Endothelial cell of umbilical vein (primary cell): ENCODE measurements around the gene ADAMTS17.

Source experiments
- EZH2 ChIP-seq: IDR thresholded peaks from 2 replicates; pipeline ENCODE4 v1.6.1; 2012; ENCODE audit warnings: borderline replicate concordance, low read depth, mild to moderate bottlenecking, moderate library complexity, low read length, inconsistent platforms; ENCODE audit not compliant: severe bottlenecking
- POLR2A ChIP-seq: IDR thresholded peaks from 2 replicates; pipeline ENCODE4 v1.6.1; 2012; ENCODE audit warnings: low read depth, mild to moderate bottlenecking, control low read depth, low read length
- POLR2AphosphoS5 ChIP-seq: IDR thresholded peaks from 2 replicates; pipeline ENCODE4 v1.6.1; 2012; ENCODE audit warnings: low read depth, mild to moderate bottlenecking, control low read depth, low read length, moderate library complexity; ENCODE audit not compliant: insufficient read depth
- TF ChIP-seq, protein P1 (sequence below), 2 donors: IDR thresholded peaks; 1 replicate in 1 of 2; 2 replicates in 1 of 2; pipeline ENCODE4 v1.5.1; 2011; ENCODE audit warnings: low read length in 2 of 2, mild to moderate bottlenecking in 2 of 2, moderate library complexity in 2 of 2, control low read depth in 1 of 2, inconsistent platforms in 1 of 2, low read depth in 1 of 2; ENCODE audit not compliant: insufficient read depth in 1 of 2; ENCODE audit errors: extremely low read depth in 1 of 2

DNA sequence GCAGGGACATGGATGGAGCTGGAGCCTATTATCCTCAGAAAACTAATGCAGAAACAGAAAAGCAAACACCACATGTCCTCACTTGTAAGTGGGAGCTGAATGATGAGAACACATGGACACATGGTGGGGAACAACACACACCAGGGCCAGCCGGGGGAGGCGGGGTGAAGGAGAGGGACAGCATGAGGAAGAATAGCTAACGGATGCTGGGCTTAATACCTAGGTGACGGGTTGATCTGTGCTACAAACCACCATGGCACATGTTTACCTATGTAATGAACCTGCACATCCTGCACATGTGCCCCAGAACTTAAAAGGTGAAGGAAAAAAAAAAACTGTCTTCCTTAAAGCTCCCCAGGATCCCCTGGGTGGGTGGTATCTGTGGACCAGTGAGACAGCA is 87.1 kb downstream of the ADAMTS17 start:
- TF ChIP-seq, protein P1, sequence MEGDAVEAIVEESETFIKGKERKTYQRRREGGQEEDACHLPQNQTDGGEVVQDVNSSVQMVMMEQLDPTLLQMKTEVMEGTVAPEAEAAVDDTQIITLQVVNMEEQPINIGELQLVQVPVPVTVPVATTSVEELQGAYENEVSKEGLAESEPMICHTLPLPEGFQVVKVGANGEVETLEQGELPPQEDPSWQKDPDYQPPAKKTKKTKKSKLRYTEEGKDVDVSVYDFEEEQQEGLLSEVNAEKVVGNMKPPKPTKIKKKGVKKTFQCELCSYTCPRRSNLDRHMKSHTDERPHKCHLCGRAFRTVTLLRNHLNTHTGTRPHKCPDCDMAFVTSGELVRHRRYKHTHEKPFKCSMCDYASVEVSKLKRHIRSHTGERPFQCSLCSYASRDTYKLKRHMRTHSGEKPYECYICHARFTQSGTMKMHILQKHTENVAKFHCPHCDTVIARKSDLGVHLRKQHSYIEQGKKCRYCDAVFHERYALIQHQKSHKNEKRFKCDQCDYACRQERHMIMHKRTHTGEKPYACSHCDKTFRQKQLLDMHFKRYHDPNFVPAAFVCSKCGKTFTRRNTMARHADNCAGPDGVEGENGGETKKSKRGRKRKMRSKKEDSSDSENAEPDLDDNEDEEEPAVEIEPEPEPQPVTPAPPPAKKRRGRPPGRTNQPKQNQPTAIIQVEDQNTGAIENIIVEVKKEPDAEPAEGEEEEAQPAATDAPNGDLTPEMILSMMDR (IDR thresholded peaks at IDR 0.05; ENCODE audit: extremely low read depth in 1 of 2, insufficient read depth in 1 of 2, low read depth in 1 of 2, low read length in 2 of 2): no peak
- TF ChIP-seq POLR2A (no peak), EZH2 (no peak), POLR2AphosphoS5 (no peak)
